Stimulated activated CD8-positive, alpha-beta memory T cell treated with anti-CD3 and anti-CD28 coated beads, Interleukin-15, amount 100 ng/mL, for 4 hours (primary cell): ENCODE data around the gene GC.
"Not testable (repeated sequence)": the region's sequence is repeated elsewhere in the genome, so short reads cannot be mapped to it uniquely, and the experiment has no call there.

Experiments used
- DNase-seq, 2 donors: peaks; one replicate each; pipeline ENCODE4 v3.0.0-alpha.2; 2020; ENCODE audit warnings: low read depth in 2 of 2

GC gene

GRCh38 chr4:71783972-71784371 is at the start of gene GC:
Gene GC, minus strand, starts transcription at chr4:71784079. Its CDS starts 61 bp downstream, at chr4:71784018.
- no peak for DNase-seq

- DNase-seq: no peak
These were observed 49.5 kb upstream of the GC start for GRCh38 chr4:71833232-71833900.

- no peak for DNase-seq
These were observed 48.2 kb upstream of the GC start for GRCh38 chr4:71832049-71832448.

DNA sequence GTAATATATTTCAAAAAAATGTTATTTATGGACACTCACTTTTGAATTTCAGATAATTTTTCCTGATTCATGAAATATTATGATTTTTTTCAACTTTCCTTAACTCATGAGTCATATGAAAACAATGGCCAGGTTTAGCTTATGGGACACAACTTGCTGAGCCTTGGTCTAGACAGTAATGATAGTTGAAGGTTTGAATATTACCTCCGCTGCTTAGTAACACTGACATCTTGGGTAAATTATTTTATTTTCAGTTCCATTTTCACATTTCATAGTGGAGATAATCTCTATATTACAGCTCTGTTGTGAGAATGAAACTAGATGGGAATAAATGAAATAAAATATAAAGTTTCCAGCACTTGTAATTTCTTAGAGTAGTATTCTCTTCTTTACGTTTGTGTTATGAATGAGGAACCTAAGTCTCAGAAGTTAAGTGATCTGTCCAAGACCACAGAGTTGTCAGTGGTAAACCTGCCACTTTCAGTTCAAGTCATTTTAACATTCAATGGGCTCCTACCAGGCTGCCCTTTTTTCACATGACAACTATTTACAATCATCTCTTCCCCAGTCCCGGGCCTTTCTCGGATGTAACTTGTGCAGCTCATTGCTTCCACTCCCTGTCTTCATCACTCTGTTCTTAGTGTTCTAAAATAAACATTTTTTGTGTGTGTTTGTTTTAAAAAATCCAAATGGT is 46.8 kb upstream of the GC start:
- no peak for DNase-seq

DNA sequence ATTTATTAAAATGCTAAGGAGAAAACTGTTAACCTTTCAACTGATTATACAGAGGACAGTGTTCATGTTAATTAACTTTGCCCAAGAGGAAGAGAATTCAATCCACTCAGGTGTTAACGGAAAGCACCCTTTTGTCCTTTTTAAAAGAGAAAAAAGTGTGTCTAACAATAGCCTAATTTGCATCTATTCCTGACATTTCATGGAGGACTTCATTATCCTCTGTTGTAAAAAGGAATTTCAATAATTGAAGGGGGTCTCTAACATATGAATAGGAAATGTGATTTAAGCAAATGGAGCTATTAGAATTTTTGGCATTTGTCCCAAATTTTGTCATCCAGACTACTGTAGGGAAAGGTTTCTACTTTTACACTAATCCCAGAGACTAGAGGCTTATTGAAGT is 44.6 kb upstream of the GC start:
- no peak for DNase-seq

GRCh38 chr4:71827826-71828225 is 43.9 kb upstream of the GC start:
- no peak for DNase-seq

DNA sequence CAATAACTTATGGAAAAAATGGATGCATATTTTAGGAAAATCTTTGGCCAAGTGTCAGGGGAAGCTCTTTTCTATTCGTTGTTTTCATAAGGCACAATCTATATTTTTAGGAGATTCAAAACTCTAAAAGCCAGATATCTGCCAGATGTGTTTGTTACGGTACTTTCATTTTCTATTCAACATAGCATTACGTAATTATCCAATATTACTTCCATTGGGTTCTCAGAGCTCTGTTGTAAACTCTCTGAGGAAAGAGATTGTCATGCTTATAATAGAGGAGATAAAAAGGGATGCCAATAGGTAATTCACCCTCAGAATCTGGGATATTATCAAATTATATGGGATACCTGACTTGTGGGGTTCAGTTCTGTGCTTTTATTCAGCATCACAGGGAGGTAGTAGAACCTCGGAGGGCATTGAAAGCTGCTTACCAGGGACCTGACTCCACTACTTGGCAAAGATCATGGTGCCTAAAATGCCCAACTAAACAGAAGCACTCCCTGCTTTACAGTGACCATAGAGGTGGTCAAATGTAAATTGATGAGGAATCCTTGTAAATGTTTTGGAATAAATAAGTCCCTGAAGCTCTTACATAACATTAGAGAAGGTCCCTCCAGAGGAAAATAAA is 32.9 kb upstream of the GC start:
- no peak for DNase-seq

DNA sequence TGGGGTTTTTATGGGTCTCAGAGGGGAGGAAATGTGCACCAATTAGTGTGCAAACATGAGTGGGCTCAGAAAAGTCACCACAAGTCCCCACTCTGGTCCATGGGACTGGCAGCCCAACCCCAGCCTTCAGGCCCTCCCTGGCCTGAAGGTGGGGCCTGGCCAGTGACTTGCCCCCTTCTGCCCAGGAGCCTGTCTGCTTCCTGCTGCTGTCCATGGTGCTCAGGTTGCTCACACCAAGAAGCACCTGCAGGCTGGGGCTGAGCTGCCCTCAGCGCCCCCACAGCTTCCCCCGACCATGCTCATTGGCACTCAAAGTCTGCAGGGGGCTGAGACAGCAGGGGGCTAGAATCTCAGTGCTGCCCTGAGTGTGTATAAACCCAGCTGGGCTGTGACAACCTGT is 30.6 kb upstream of the GC start:
- no peak for DNase-seq

GRCh38 chr4:71809805-71810204 is 25.9 kb upstream of the GC start:
- not testable (repeated sequence) for DNase-seq

DNA sequence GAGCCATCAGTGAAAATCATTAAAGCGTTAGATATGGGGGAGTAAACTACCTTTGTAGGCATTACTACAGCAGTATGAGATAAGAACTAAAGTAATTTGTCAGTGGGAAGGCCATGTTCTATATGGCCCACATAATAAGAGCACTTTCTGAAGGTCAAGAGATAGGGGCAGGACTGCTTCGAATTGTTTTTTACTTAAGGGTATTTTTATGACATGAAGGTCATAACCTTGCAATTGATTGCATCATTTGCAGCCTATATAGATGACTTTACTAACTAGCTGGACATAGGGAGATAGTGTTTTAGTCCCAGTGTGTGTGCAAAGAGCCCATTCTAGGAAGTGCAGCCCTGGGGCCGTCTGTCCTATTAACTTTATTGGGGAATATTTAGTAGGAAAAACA is 23.6 kb upstream of the GC start:
- DNase-seq: no peak

GRCh38 chr4:71805230-71805629 is 21.4 kb upstream of the GC start:
- DNase-seq: not testable (repeated sequence)

DNA sequence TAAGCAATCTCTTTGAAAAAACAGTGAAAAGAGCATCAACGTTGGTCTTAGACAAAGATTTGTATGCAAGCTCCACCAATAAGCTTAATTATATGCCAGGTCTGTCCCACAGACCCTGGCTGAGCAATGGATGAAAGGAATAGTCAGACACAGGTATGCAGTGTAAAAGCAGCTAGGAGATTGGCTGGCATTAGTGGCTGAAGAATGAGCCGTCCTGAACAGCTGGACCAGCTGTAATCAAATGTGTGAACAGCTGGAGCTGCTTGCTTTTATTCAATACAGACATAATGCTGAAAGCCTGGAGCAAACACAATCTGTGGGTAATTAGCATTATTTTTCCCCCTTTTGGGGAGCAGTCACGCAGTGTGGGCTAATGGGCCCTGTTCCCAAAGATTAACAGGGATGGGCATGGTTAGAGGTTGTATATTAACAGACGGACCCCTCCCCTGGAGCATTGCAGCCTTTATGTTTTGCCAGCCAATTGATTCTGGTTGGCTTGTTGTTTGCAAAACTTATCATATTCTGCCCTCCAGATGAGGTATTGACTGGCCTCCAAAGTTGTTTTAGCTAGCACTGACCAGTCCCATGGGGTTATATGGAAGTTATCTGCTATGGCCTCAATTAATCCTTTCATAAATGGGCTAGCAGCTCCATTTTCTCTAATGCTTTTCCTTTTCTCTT is 20.3 kb upstream of the GC start:
- not testable (repeated sequence) for DNase-seq

DNA sequence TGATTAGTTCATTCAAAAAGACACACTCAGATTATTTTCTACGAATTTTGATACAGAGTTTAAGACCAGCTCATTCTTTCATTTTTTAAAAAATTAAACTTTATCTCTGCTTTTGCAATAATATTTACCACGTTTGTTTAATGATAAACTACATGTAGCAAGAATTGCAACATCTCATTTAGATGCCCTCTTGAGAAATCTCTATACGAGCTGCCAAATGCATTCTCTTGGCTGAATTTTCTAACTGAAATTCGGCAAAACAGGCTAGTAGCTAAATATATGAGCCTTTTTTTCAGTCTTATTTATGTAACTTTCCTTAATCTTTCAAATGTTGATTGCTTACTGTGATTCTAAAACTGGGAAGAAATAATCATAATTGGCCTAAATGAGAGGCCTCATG is 2.1 kb upstream of the GC start:
- no peak for DNase-seq

GRCh38 chr4:71784569-71785197 is 804 bp upstream of the GC start:
- DNase-seq: no peak

GRCh38 chr4:71777891-71778290 is 6.0 kb downstream of the GC start:
- no peak for DNase-seq

DNA sequence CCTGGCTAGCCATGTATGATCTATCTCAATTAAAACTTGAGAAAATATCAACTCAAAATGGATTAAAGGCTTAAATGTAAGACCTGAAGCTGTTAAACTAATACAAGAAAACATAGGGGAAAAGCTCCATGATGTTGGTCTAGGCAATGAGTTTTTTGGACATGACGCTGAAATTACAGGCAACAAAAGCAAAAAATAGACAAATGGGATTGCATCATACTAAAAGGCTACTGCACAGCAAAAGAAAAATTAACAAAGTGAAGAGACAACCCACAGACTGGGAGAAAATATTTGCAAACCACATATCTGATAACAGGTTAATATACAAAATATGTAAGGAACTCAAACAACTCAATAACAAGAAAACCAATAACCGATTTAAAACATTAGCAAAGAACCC is 8.4 kb downstream of the GC start:
- no peak for DNase-seq

DNA sequence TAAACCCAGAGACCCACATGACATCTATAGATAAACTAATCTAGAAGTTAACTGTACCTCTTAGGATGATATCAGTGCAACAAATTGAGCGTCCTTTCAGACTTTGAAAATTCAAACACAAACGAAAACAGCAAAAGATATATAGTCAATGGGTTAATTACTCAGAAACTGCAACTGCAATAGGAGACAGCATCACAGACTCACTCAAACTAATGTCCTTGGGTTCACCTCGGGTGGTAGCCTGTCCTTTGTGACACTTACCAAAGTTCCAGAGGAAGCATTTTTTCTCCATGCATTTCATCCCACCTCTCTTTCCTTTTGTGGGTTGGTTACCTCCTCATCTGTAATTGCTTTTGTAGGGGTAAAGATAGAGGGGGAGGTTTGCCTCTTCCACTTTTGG is 9.7 kb downstream of the GC start:
- no peak for DNase-seq

DNA sequence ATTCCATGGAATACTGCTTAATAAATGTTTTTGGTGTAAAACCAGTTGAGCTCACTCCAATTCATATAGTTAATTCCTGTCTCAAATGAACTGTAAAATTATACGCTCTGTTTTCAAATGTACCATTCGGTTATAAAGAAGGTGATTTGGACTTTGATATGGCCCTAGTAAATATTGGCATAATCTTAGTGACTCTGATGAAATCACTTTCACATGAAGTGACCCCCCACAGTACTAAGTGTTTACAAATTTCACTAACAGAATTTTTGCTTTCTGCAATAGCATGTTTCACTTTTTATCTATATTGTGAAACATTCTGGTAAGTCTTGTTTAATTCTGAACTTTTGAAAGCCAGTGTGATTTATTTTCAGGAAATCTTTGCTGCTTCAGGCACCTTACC is 10.9 kb downstream of the GC start:
- DNase-seq: no peak

DNA sequence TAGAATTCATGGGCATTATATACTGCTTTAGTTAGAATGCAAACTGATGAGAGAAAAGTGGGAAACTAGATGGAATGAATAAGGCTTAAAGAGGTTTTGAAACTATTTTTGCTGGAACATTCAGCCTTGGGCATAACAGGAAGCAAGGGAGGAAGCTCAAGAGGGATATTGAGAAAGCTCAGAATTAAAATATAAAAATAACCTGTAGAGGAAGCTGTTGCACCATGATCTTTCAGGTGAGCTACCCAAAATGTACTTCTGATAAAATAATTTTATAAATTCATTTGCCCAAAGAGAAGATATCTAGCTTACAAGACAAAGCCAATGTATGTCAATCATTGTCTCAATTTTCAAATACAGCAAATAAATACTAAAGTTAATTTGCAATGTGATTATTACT is 11.3 kb downstream of the GC start:
- no peak for DNase-seq

- DNase-seq: no peak
These were observed 12.3 kb downstream of the GC start for GRCh38 chr4:71771613-71772012.

GRCh38 chr4:71769434-71769833 is 14.4 kb downstream of the GC start:
- DNase-seq: no peak

DNA sequence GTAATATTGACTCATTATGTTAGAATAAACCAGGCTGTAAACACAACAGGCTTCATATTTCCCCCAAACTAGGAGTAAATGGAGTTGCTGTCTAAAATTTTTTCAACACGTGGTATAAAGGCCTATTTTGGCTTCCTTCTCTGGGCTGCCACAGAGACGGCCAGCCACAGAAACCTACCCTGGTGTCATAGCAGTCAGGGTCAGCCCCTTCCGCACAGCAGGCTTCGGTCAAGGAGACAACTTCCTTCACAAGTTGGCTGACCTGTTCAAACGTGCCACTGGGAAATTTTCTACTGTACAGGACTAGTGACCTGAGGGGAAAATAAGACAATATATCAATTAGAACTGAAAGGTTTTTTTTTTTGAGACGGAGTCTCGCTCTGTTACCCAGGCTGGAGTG is 15.8 kb downstream of the GC start:
- no peak for DNase-seq
